ENCODE measurements around the gene UBE2K.
"Not testable (repeated sequence)": the region's sequence is repeated elsewhere in the genome, so short reads cannot be mapped to it uniquely, and the experiment has no call there.

UBE2K gene

DNA sequence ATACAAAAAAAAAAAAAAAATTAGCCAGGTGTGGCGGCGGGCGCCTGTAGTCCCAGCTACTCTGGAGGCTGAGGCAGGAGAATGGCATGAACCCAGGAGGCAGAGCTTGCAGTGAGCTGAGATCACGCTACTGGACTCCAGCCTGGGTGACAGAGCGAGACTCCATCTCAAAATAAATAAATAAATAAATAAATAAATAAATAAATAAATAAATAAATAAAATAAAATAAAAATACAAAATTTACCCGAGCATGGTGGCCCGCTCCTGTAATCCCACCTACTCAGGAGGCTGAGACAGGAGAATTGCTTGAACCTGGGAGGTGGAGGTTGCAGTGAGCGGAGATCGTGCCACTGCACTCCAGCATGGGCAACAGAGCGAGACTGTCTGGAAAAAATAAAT, 22.3 kb upstream of the UBE2K start (continued):
- TF ChIP-seq ZNF560 (tag by site-specific recombination; IDR thresholded peaks at IDR 0.05; ENCODE audit: borderline replicate concordance) (0 out of 2 replicates have a peak, but pooled peaks have one; percentile 19), ZNF558 (tag by site-specific recombination; IDR thresholded peaks at IDR 0.05) (0 out of 2 replicates have a peak, but pooled peaks have one; percentile 26), ZNF140 (tag by site-specific recombination; IDR thresholded peaks at IDR 0.05) (peak; percentile 42; the same call in 1 of the 2 replicates)

GRCh38 chr4:39681003-39681402, 16.9 kb upstream of the UBE2K start:
- H3K27ac ChIP-seq (ENCODE audit: extremely low read depth, low read depth, low read length); H3K4me3 ChIP-seq (ENCODE audit: low read depth, low read length); H3K9me3 ChIP-seq (ENCODE audit: control insufficient read depth, insufficient read depth, low read depth, low read length); CTCF ChIA-PET; H3K36me3 ChIP-seq (ENCODE audit: control insufficient read depth in 2 of 2, insufficient read depth in 1 of 2, low read length in 2 of 2); H3K4me1 ChIP-seq (ENCODE audit: control insufficient read depth, insufficient read depth, low read length): not testable (repeated sequence)
- POLR2A ChIA-PET = interaction anchor here (0.9 kb wide), 1 partner anchor 17 kb away, joined by 3 read pairs; the partner anchor contains the start of gene UBE2K

GRCh38 chr4:39682138-39682537, 15.8 kb upstream of the UBE2K start:
- POLR2A ChIA-PET = no interaction called here
- no peak overlapping the region for H3K27ac ChIP-seq (ENCODE audit: extremely low read depth, low read depth, low read length)
- H3K36me3 ChIP-seq (ENCODE audit: control insufficient read depth in 2 of 2, insufficient read depth in 1 of 2, low read length in 2 of 2) = no peaks in the 10 kb centered on the region
- no peak overlapping the region for H3K4me3 ChIP-seq (ENCODE audit: low read depth, low read length)
- TF ChIP-seq ZNF555 (tag by site-specific recombination; conservative IDR thresholded peaks at IDR 0.05) = no peak
- no peak for TF ChIP-seq ZNF610 (tag by site-specific recombination; IDR thresholded peaks at IDR 0.05; ENCODE audit: borderline replicate concordance)
- CTCF ChIA-PET = no interaction called here
- H3K4me1 ChIP-seq (ENCODE audit: control insufficient read depth, insufficient read depth, low read length) = no peaks in the 10 kb centered on the region
- no peaks in the 10 kb centered on the region for H3K9me3 ChIP-seq (ENCODE audit: control insufficient read depth, insufficient read depth, low read depth, low read length)

DNA sequence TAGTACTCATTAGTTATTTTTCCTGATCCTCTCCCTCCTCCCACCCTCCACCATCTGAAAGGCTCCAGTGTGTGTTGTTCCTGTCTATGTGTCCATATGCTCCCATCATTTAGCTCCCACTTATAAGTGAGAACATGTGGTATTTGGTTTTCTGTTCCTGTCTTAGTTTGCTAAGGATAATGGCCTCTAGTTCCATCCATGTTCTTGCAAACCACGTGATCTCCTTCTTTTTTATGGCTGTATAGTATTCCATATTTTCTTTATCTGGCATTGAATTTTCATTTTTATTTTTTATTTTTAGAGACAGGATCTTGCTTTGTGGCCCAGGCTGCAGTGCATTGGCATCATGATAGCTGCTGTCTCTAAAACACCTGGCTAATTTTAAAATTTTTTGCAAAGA, 11.9 kb upstream of the UBE2K start:
- Histone ChIP-seq H3K4me1 (ENCODE audit: control insufficient read depth, insufficient read depth, low read length) (no peaks in the 10 kb centered on the region), H3K27ac (ENCODE audit: extremely low read depth, low read depth, low read length) (no peak overlapping the region), H3K36me3 (ENCODE audit: control insufficient read depth in 2 of 2, insufficient read depth in 1 of 2, low read length in 2 of 2) (no peaks in the 10 kb centered on the region), H3K4me3 (ENCODE audit: low read depth, low read length) (no peak overlapping the region), H3K9me3 (ENCODE audit: control insufficient read depth, insufficient read depth, low read depth, low read length) (no peaks in the 10 kb centered on the region)
- ChIA-PET CTCF (interaction anchor here (0.6 to 0.7 kb wide), 2 partner anchors 179 to 316 kb away, joined by 3 read pairs; no protein-coding TSS in a partner anchor), POLR2A (no interaction called here)
- TF ChIP-seq ZNF549 (tag by site-specific recombination; IDR thresholded peaks at IDR 0.05) (no peak), ZNF707 (tag by site-specific recombination; IDR thresholded peaks at IDR 0.05) (no peak), ZBTB6 (tag by site-specific recombination; IDR thresholded peaks at IDR 0.05) (no peak), ZNF146 (tag by site-specific recombination; IDR thresholded peaks at IDR 0.05) (peak; percentile 74), ZNF776 (tag by site-specific recombination; IDR thresholded peaks at IDR 0.05; ENCODE audit: borderline replicate concordance) (no peak)

DNA sequence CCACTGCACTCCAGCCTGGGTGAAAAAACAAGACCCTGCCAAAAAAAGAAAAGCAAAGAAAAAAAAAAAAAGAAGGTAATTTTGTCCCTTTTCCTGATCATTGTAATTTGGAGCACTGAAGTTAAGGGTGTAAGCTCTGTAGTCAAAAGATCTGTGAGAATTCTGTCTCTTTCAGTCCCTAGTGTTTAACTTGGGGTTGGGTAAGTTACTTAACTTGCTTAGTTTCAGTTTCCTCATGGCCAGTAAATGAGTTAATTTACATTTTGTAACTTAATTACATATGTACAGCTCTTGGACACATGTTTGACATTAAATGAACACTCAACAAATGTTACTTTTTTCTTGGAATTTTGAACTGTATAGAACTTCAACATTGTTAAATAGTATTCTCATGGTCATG, 10.9 kb upstream of the UBE2K start:
- Histone ChIP-seq H3K27ac (ENCODE audit: extremely low read depth, low read depth, low read length) (no peak overlapping the region), H3K4me3 (ENCODE audit: low read depth, low read length) (no peak overlapping the region), H3K36me3 (ENCODE audit: control insufficient read depth in 2 of 2, insufficient read depth in 1 of 2, low read length in 2 of 2) (no peaks in the 10 kb centered on the region), H3K9me3 (ENCODE audit: control insufficient read depth, insufficient read depth, low read depth, low read length) (no peaks in the 10 kb centered on the region), H3K4me1 (ENCODE audit: control insufficient read depth, insufficient read depth, low read length) (no peaks in the 10 kb centered on the region)
- TF ChIP-seq ZNF311 (tag by site-specific recombination; IDR thresholded peaks at IDR 0.05; ENCODE audit: borderline replicate concordance) (no peak), ZIC2 (tag by site-specific recombination; IDR thresholded peaks at IDR 0.05) (no peak), ZNF571 (tag by site-specific recombination; IDR thresholded peaks at IDR 0.05) (no peak), ZNF274 (IDR thresholded peaks at IDR 0.05; ENCODE audit: low read length) (no peak), ZNF274 (tag by site-specific recombination; IDR thresholded peaks at IDR 0.05; ENCODE audit: borderline replicate concordance) (no peak), ZNF585B (tag by site-specific recombination; IDR thresholded peaks at IDR 0.05) (no peak)
- TF ChIP-seq, protein P1, sequence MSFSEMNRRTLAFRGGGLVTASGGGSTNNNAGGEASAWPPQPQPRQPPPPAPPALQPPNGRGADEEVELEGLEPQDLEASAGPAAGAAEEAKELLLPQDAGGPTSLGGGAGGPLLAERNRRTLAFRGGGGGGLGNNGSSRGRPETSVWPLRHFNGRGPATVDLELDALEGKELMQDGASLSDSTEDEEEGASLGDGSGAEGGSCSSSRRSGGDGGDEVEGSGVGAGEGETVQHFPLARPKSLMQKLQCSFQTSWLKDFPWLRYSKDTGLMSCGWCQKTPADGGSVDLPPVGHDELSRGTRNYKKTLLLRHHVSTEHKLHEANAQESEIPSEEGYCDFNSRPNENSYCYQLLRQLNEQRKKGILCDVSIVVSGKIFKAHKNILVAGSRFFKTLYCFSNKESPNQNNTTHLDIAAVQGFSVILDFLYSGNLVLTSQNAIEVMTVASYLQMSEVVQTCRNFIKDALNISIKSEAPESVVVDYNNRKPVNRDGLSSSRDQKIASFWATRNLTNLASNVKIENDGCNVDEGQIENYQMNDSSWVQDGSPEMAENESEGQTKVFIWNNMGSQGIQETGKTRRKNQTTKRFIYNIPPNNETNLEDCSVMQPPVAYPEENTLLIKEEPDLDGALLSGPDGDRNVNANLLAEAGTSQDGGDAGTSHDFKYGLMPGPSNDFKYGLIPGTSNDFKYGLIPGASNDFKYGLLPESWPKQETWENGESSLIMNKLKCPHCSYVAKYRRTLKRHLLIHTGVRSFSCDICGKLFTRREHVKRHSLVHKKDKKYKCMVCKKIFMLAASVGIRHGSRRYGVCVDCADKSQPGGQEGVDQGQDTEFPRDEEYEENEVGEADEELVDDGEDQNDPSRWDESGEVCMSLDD (tag by site-specific recombination; IDR thresholded peaks at IDR 0.05) = no peak
- ChIA-PET POLR2A (no interaction called here), CTCF (no interaction called here)

Measured in HEK293 (cell line).